ENCODE results near the gene CBX4.

CBX4 gene

GRCh38 chr17:79826841-79827578, 12.2 kb downstream of the CBX4 start:
- no peak for DNase-seq

- no peak for DNase-seq
These were observed 13.0 kb downstream of the CBX4 start for GRCh38 chr17:79826204-79826680.

GRCh38 chr17:79825580-79825921, 13.7 kb downstream of the CBX4 start:
- DNase-seq, result no peak

GRCh38 chr17:79824893-79825579, 14.2 kb downstream of the CBX4 start:
- no peak for DNase-seq

- DNase-seq, result no peak
These were observed 15.0 kb downstream of the CBX4 start for GRCh38 chr17:79824234-79824633.

- DNase-seq, result no peak
These were observed 16.6 kb downstream of the CBX4 start for GRCh38 chr17:79822583-79823124.

- no peak for DNase-seq
These were observed 17.7 kb downstream of the CBX4 start for GRCh38 chr17:79821331-79822095.

- DNase-seq, result no peak
These were observed 18.3 kb downstream of the CBX4 start for GRCh38 chr17:79820959-79821330.

- peak; percentile 12 for DNase-seq
These were observed 19.5 kb downstream of the CBX4 start for GRCh38 chr17:79819534-79820276.

GRCh38 chr17:79819085-79819484, 20.2 kb downstream of the CBX4 start:
- DNase-seq, result no peak

GRCh38 chr17:79818026-79818758, 21.0 kb downstream of the CBX4 start:
- no peak for DNase-seq

GRCh38 chr17:79815836-79816461, 23.3 kb downstream of the CBX4 start:
- DNase-seq, result no peak

- peak; percentile 39 for DNase-seq
These were observed 24.0 kb downstream of the CBX4 start for GRCh38 chr17:79814974-79815835.

GRCh38 chr17:79814127-79814973, 24.9 kb downstream of the CBX4 start:
- DNase-seq, result peak; percentile 24

GRCh38 chr17:79813297-79814126, 25.7 kb downstream of the CBX4 start:
- peak; percentile 60 for DNase-seq

- DNase-seq, result no peak
These were observed 26.6 kb downstream of the CBX4 start for GRCh38 chr17:79812353-79813258.

GRCh38 chr17:79811868-79812352, 27.3 kb downstream of the CBX4 start:
- peak; percentile 41 for DNase-seq
